ENCODE measurements around the gene ZBTB18. TPM values are rescaled to one million over a fixed set of nuclear protein-coding genes. Genes with fewer than 3 reads are reported as not detected.

ZBTB18 gene
- total and polyA plus RNA-seq, 4 donors: 8.9 to 21.3 (median 18.4) TPM

DNA sequence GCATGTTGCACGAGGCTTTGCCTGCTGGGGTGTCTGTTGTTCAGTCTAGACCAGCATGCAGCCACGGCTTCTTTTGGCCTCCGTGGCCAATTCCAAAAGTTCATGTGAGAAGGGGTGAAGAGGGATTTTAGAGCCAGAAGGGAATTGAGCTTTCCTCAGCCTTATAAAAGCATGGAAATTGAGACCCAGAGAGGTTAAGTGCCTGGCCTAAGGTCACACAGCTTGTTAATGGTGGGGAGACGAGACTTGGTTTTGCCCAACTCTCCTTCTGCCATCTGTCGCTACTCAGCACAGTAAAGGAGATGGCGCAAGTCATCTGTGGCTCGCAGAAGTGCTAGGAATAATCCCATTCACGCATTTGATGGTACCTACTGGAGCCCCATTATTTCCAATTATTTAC is 25.7 kb downstream of the ZBTB18 start:
- no peaks in the 10 kb centered on the region for H3K36me3 ChIP-seq (ENCODE audit: control insufficient read depth in 4 of 4, insufficient read depth in 4 of 4, low read length in 4 of 4)
- no peak for ATAC-seq (ENCODE audit: insufficient read depth, low FRiP score)

DNA sequence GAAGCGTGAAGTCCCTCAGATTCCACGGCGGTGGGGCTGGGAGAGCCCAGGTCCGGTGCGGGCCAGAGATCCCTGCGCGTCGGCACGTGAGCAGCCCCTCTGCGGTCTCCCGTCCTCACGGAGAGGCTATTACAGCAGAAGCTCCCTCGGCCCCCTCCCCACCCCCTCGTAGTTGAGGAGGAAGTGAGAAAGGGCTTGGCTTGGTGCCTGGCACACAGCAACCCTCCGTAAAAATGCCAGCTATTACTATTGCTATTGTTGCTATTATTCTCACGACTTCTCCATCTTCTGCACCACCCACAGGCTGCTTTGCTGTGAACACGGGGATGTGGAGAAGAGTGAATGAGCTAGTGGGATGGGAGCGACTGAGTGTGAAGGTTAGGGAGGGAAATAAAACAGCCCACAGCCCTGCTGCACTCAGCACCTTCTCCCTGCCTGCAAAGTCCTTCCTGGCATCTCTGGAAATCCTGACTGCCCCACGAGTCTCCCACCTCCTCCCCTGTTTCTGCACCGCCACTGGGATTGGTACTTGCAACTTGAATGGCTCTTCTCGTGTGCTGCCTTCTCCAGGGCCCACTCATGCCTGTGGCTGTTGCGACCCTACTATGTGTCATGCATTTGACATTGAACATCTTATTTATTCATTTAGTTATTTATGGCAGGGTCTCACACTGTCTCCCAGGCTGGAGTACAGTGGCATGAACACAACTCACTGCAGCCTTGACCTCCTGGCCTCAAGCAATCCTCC is 26.6 kb downstream of the ZBTB18 start:
- H3K36me3 ChIP-seq (ENCODE audit: control insufficient read depth in 4 of 4, insufficient read depth in 4 of 4, low read length in 4 of 4): no peaks in the 10 kb centered on the region
- 67% methylated on average over 22 of the region's 22 CpGs for whole genome bisulfite sequencing, 2 donors
- DNase-seq: no peak

More for the DNA sequence above, 25.7 kb downstream of the ZBTB18 start:
- no peaks in the 10 kb centered on the region for H3K27me3 ChIP-seq (ENCODE audit: control insufficient read depth in 3 of 3, insufficient read depth in 3 of 3, low read length in 2 of 3)
- H3K9me3 ChIP-seq (ENCODE audit: control insufficient read depth in 4 of 4, insufficient read depth in 3 of 4, low read length in 3 of 4): no peaks in the 10 kb centered on the region
- WGBS, 2 donors: 85 to 92% methylated on average over 8 of the region's 8 CpGs
- no peaks in the 10 kb centered on the region for H3K4me1 ChIP-seq (ENCODE audit: control insufficient read depth in 5 of 5, insufficient read depth in 5 of 5, low read length in 5 of 5)
- TF ChIP-seq, protein P1, sequence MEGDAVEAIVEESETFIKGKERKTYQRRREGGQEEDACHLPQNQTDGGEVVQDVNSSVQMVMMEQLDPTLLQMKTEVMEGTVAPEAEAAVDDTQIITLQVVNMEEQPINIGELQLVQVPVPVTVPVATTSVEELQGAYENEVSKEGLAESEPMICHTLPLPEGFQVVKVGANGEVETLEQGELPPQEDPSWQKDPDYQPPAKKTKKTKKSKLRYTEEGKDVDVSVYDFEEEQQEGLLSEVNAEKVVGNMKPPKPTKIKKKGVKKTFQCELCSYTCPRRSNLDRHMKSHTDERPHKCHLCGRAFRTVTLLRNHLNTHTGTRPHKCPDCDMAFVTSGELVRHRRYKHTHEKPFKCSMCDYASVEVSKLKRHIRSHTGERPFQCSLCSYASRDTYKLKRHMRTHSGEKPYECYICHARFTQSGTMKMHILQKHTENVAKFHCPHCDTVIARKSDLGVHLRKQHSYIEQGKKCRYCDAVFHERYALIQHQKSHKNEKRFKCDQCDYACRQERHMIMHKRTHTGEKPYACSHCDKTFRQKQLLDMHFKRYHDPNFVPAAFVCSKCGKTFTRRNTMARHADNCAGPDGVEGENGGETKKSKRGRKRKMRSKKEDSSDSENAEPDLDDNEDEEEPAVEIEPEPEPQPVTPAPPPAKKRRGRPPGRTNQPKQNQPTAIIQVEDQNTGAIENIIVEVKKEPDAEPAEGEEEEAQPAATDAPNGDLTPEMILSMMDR (IDR thresholded peaks at IDR 0.05; ENCODE audit: control extremely low read depth, extremely low read depth): no peak
- DNase-seq: no peak
- no peak overlapping the region for H3K9ac ChIP-seq (ENCODE audit: insufficient read depth in 1 of 2, low read length in 2 of 2)
- H3K27ac ChIP-seq (ENCODE audit: low read depth in 1 of 2, low read length in 1 of 2): no peak overlapping the region
- no peak overlapping the region for H3K4me3 ChIP-seq

DNA sequence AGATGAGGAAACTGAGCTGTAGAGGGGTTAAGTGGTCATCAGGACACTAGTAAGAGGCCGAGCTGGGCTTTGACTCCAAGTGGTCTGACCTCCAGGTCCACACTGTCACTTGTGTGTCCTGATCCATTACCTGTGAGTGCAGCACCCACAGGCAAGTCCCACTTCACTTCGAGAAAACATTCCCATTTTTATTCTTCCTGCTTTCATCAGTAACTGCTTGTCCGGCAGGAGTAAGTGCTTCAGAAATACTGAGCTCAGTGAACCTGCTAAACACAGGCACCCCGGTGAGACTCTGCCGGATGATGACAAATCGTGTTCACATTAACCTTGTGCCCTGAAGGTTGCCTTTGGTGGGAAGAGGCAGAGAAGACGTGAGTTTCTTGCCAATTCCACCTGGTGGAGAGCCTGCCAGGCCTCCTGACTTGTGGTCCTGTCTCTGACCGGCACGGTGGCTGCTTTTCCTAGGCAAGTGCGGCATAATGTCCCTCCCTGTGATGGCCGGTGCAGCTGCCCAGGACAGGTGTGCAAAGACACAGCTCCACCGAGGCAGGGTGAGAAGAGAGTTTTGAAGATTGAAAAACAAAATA is 29.4 kb downstream of the ZBTB18 start:
- 79 to 91% methylated on average over 12 of the region's 12 CpGs for whole genome bisulfite sequencing, 2 donors
- H3K27ac ChIP-seq (ENCODE audit: low read depth in 1 of 2, low read length in 1 of 2): no peak overlapping the region
- TF ChIP-seq, protein P1 (IDR thresholded peaks at IDR 0.05; ENCODE audit: control extremely low read depth, extremely low read depth): no peak
- H3K4me3 ChIP-seq: no peak overlapping the region
- H3K9ac ChIP-seq (ENCODE audit: insufficient read depth in 1 of 2, low read length in 2 of 2): no peak overlapping the region
- ATAC-seq (ENCODE audit: insufficient read depth, low FRiP score): no peak
- DNase-seq: no peak
- no peaks in the 10 kb centered on the region for H3K9me3 ChIP-seq (ENCODE audit: control insufficient read depth in 4 of 4, insufficient read depth in 3 of 4, low read length in 3 of 4)
- no peaks in the 10 kb centered on the region for H3K36me3 ChIP-seq (ENCODE audit: control insufficient read depth in 4 of 4, insufficient read depth in 4 of 4, low read length in 4 of 4)
- no peaks in the 10 kb centered on the region for H3K27me3 ChIP-seq (ENCODE audit: control insufficient read depth in 3 of 3, insufficient read depth in 3 of 3, low read length in 2 of 3)
- H3K4me1 ChIP-seq (ENCODE audit: control insufficient read depth in 5 of 5, insufficient read depth in 5 of 5, low read length in 5 of 5): no peaks in the 10 kb centered on the region

More for the DNA sequence above, 26.6 kb downstream of the ZBTB18 start:
- no peak for ATAC-seq (ENCODE audit: insufficient read depth, low FRiP score)
- no peak overlapping the region for H3K4me3 ChIP-seq
- H3K9me3 ChIP-seq (ENCODE audit: control insufficient read depth in 4 of 4, insufficient read depth in 3 of 4, low read length in 3 of 4): no peaks in the 10 kb centered on the region
- H3K4me1 ChIP-seq (ENCODE audit: control insufficient read depth in 5 of 5, insufficient read depth in 5 of 5, low read length in 5 of 5): no peaks in the 10 kb centered on the region
- H3K27ac ChIP-seq (ENCODE audit: low read depth in 1 of 2, low read length in 1 of 2): no peak overlapping the region
- TF ChIP-seq, protein P1 (IDR thresholded peaks at IDR 0.05; ENCODE audit: control extremely low read depth, extremely low read depth): no peak
- no peaks in the 10 kb centered on the region for H3K27me3 ChIP-seq (ENCODE audit: control insufficient read depth in 3 of 3, insufficient read depth in 3 of 3, low read length in 2 of 3)
- no peak overlapping the region for H3K9ac ChIP-seq (ENCODE audit: insufficient read depth in 1 of 2, low read length in 2 of 2)
